Lung (tissue), 12 donors: Measurements from ENCODE around the gene TRAPPC12. TPM values are rescaled to one million over a fixed set of nuclear protein-coding genes. Genes with fewer than 3 reads are reported as not detected.
A peak's percentile ranks its signal among the peaks of the same experiment; 100 is the strongest.

ENCODE experiments used
- ATAC-seq: fragments of 200-7000 bp; cut with Tn5 transposase; one replicate; pipeline ENCODE4 v1.9.1; 2020; ENCODE audit warnings: moderate number of reproducible peaks; ENCODE audit not compliant: insufficient read depth, low FRiP score
- DNase-seq, 3 donors: peaks; one replicate each; pipeline ENCODE4 v3.0.0-alpha.2; 2013 to 2017
- H3K27ac ChIP-seq, 2 donors: one replicate each; pipeline ENCODE4 v1.5.1; 2013; ENCODE audit warnings: mild to moderate bottlenecking in 2 of 2, moderate library complexity in 2 of 2, control low read depth in 1 of 2, inconsistent platforms in 1 of 2, low read depth in 1 of 2, low read length in 1 of 2
- H3K27me3 ChIP-seq, 3 donors: one replicate each; pipeline ENCODE4 v1.5.1; 2013; ENCODE audit warnings: low read length in 2 of 3; ENCODE audit not compliant: control insufficient read depth in 3 of 3, insufficient read depth in 3 of 3
- H3K36me3 ChIP-seq, 4 donors: one replicate each; pipeline ENCODE4 v1.5.1; 2013; ENCODE audit warnings: low read length in 4 of 4, mild to moderate bottlenecking in 1 of 4, moderate library complexity in 1 of 4; ENCODE audit not compliant: control insufficient read depth in 4 of 4, insufficient read depth in 4 of 4
- H3K4me1 ChIP-seq, 5 donors: one replicate each; pipeline ENCODE4 v1.5.1; 2013; ENCODE audit warnings: low read length in 5 of 5, mild to moderate bottlenecking in 2 of 5, moderate library complexity in 1 of 5; ENCODE audit not compliant: control insufficient read depth in 5 of 5, insufficient read depth in 5 of 5
- H3K4me3 ChIP-seq: one replicate; pipeline ENCODE4 v1.5.1; 2013; ENCODE audit warnings: mild to moderate bottlenecking, control low read depth, moderate library complexity
- H3K9ac ChIP-seq, 2 donors: one replicate each; pipeline ENCODE4 v1.5.1; 2013; ENCODE audit warnings: low read length in 2 of 2, control low read depth in 1 of 2; ENCODE audit not compliant: insufficient read depth in 1 of 2
- H3K9me3 ChIP-seq, 4 donors: one replicate each; pipeline ENCODE4 v1.5.1; 2013; ENCODE audit warnings: low read length in 3 of 4, mild to moderate bottlenecking in 1 of 4, moderate library complexity in 1 of 4; ENCODE audit not compliant: control insufficient read depth in 4 of 4, insufficient read depth in 3 of 4
- CTCF ChIP-seq: IDR thresholded peaks from 2 replicates; pipeline ENCODE4 v1.5.1; 2012; ENCODE audit warnings: mild to moderate bottlenecking; ENCODE audit errors: control extremely low read depth, extremely low read depth
- WGBS, 2 donors: extraction: QIAGEN DNeasy Blood & Tissue Kit; methylation state at CpG; one replicate each; pipeline ENCODE4 v1.1.7; 2013; 5-methylcytosine and 5-hydroxymethylcytosine counted together
- polyA plus RNA-seq, 2 donors: library from polyadenylated mRNA; stranded (reverse); fragments of 200-250 nt; gene quantifications; one replicate each; pipeline ENCODE4 v1.2.1, GENCODE V29; 2013
- total RNA-seq, 2 donors: library from RNA; depleted of rRNA in 1 of 2; stranded (reverse); fragments of >200 nt in 1 of 2; gene quantifications; one replicate each; pipeline ENCODE4 v1.2.1, GENCODE V29; 2014 to 2021
- donor health status: control.
- donor health status: control.
- donor health status: Bipolar disorder and iron deficiency.
- donor health status: healthy.
- donor health status: DM: yes; HTN: yes; CAD: no.

TRAPPC12 gene
- total and polyA plus RNA-seq, 4 donors: 49.9 to 117 (median 91.0) TPM

GRCh38 chr2:3386448-3386958 is 7.0 kb downstream of the TRAPPC12 start:
- Histone ChIP-seq H3K27ac (no peak overlapping the region), H3K9ac (no peak overlapping the region), H3K36me3 (peaks cover 14 to 26% (median 20%) of the 10 kb centered on the region in 4 donors), H3K4me1 (no peaks in the 10 kb centered on the region), H3K4me3 (no peak overlapping the region), H3K9me3 (no peaks in the 10 kb centered on the region), H3K27me3 (no peaks in the 10 kb centered on the region)
- TF ChIP-seq CTCF: no peak
- 78 to 88% methylated on average over 10 of the region's 10 CpGs for WGBS, 2 donors
- ATAC-seq (no peak), DNase-seq (peak in 2 of 3 donors; percentile 44 to 63)

DNA sequence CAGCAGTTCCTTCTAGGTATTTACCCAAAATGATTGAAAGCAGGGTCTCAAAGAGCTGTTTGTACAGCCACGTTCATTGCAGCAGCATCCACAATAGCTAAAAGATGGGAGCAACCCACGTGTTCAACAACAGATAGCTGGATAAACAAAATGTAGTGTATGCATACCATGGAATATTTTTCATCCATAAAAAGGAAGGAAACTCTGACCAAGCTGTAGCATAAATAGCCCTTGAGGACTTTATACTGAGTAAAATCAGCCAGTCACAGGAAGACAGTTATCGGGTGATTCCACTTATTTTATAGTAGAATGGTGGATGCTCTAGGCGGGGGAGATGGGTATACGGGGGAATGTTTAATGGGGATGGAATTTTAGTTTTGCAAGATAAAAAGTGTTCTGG is 7.5 kb downstream of the TRAPPC12 start:
- peaks cover 14 to 26% (median 22%) of the 10 kb centered on the region in 4 donors for H3K36me3 ChIP-seq

GRCh38 chr2:3387644-3388411 is 8.3 kb downstream of the TRAPPC12 start:
- no peak for TF ChIP-seq CTCF
- Histone ChIP-seq H3K27ac (no peak overlapping the region), H3K4me1 (peaks cover 0 to 2% (median 0%) of the 10 kb centered on the region in 5 donors), H3K27me3 (no peaks in the 10 kb centered on the region), H3K9ac (no peak overlapping the region), H3K9me3 (no peaks in the 10 kb centered on the region), H3K4me3 (no peak overlapping the region), H3K36me3 (peaks cover 14 to 31% (median 23%) of the 10 kb centered on the region in 4 donors)
- no peak for ATAC-seq
- DNase-seq: no peak
- WGBS, 2 donors: 94 to 97% methylated on average over 89 of the region's 89 CpGs

More for the DNA sequence above, 7.5 kb downstream of the TRAPPC12 start:
- Histone ChIP-seq H3K9me3 (no peaks in the 10 kb centered on the region), H3K27me3 (no peaks in the 10 kb centered on the region), H3K4me3 (no peak overlapping the region), H3K4me1 (no peaks in the 10 kb centered on the region), H3K9ac (no peak overlapping the region), H3K27ac (no peak overlapping the region)
- TF ChIP-seq CTCF: no peak
- DNase-seq: no peak
- 84 to 88% methylated on average over 5 of the region's 5 CpGs for WGBS, 2 donors
- no peak for ATAC-seq
